ENCODE measurements around the gene GNG3.

GRCh38 chr11:62682518-62682917, 25.0 kb upstream of the GNG3 start:
- TF ChIP-seq CTCF (IDR thresholded peaks at IDR 0.05) (no peak), POLR2AphosphoS5 (IDR thresholded peaks at IDR 0.05) (peak; percentile 17)

Data from prostate gland (tissue), 2 donors.